NCI-H526 treated with DMSO at 0.1 percent for 48 hours (cell line): ENCODE data around the gene IL10.
"Not testable (repeated sequence)": the region's sequence is repeated elsewhere in the genome, so short reads cannot be mapped to it uniquely, and the experiment has no call there.

Experiments used
- DNase-seq: peaks from one replicate; lab custom pipeline; 2025; lab: John Stamatoyannopoulos, UW

Gene IL10

DNA sequence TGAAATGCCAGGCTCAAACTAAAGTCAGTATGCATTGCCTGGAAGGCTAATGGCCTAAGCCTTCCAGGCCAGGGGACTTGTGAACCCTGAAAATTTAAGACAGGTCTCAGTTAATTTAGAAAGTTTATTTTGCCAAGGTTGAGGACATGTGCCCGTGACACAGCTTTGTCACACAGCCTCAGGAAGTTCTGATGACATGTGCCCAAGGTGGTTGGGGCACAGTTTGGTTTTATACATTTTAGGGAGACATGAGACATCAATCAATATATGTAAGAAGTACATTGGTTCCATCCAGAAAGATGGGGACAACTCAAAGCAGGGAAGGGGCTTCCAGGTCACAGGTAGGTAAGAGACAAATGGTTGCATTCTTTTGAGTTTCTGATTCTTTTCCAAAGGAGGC is 6.5 kb downstream of the IL10 start:
- DNase-seq: not testable (repeated sequence)

DNA sequence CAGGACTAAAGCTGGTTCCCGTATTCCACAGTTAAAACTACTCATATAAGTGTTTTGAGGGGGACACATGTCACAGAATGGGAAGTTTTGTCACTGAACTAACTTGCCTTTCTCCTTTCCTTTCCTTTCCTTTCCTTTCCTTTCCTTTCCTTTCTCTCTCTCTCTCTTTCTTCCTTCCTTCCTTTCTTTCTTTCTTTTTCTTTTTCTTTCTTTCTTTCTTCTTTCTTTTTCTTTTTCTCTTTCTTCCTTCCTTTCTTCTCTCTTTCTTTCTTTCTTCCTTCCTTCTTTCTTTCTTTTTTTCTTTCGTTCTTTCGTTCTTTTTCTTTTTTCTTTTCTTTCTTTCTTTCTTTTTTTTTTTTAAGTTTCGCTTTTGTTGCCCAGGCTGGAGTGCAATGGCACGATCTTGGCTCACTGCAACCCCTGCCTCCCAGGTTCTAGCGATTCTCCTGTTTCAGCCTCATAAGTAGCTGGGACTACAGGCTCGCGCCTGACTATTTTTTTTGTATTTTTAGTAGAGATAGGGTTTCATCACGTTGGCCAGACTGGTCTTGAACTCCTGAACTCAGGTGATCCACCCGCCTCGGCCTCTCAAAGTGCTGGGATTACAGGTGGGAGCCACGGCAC is 9.4 kb downstream of the IL10 start:
- DNase-seq: not testable (repeated sequence)

DNA sequence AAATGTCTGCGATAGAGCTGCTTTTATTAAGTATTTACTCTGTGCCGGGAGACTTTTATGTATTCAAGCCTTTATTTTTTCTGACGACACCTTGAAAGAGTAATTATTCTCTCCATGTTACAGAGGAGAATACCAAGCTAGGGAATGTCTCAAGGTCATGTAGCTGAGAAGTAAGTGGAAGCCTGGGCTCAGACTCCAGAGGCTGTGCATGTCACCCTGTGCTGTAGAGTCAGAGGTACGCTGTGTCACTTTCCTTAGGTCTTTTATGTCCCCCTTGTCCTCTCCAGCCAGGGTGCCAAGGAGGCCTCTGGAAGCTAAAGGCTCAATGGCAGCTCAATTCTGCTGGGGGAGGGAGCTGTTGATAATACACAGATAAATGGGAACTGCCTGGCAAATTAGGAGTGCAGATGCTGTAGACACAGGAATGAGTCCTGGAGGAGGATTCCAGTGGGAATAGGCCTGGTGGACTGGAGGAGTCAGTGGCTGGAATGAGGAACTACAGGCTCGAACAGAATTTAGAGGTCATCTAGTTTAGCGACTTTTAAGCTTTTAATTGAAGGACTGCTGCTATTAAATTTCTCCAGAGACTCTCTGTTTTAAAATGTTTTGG is 11.0 kb downstream of the IL10 start:
- DNase-seq: no peak

DNA sequence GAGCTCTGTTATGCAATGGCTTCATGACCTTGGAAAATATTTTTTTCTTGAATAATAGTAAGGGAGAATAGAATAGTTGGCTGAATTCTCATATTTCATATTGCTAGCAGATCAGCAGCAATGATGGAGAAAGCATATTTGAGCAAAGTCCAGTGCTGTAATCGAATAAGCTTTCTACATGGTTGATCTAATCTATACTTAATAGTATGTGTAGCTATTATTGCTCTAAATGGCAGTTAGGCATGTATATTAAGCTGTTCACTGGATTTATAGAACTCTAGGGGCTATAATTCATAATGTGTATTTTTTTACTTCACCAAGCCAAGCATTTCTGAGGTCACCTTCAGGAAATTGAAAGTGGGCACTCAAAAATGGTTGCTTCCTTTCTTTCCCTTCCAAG is 11.7 kb downstream of the IL10 start:
- no peak for DNase-seq

DNA sequence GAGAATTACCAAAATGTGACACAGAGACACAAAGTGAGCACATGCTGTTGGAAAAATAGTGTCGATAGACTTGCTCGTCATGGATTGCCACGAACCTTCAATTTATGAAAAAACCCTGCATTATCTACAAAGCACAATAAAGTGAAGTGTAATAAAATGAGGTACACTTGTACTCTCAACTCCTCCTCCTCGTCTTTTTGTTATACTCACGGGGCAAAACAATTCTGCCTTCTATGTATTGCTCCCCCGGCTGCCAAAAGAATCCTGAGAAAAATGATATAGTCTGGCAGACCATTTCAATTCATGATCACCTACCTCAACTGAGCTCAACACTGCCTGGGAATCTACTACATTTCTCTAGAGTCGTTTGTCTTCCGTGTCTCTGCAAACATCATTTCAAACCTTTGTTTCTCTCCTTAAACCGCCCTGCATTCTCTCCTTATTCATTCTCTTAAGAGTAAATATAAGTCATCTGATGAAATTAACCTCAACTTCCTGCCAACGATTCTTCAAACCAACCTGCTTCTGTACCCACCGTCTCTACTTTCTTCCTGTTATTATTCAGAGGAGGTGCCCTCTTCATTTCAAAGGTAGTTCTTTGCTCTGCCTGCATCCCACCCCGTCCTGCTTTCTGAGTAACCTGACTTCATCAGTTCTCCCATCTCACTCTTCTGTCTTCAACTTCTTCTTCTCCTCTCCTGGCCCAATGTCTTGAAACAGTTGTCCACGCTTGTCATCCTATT is 14.6 kb downstream of the IL10 start:
- no peak for DNase-seq

DNA sequence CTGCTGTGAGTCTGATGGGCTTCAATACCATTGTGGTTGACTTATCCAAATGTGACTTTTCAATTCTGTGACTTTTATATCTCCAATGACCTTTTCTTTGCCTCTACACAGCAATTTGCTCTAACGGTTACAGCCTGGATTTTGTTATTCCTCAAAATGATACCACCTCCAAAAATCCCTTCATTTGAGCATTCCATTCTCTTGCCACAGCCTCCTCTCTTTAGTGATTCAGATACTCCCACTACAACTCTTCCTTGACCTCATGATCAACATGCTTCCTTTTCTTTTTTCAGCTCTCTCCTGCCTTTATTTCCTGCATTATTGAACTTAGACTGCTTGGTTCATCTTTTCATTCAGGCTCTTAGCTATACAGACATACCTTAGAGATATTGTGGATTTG is 18.3 kb downstream of the IL10 start:
- DNase-seq: no peak

DNA sequence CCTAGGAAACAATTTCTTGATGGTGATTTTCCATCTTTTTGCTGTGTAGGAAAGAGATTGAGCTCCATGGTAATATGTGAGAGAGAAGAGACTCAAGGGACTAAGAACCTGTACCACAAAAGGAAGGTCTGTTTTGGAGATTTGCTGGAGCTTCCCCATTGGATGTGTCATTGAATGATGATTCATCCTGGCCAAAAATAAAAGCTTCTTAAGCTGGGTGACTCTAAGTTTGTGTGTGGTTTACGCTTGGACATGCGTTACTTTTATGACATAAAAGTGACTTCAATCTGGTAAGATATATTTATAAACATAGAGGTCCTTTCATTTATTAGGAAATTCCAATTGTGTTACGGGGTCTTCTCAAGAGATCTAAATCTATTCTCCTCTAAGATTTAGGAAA is 19.2 kb downstream of the IL10 start:
- DNase-seq: no peak

DNA sequence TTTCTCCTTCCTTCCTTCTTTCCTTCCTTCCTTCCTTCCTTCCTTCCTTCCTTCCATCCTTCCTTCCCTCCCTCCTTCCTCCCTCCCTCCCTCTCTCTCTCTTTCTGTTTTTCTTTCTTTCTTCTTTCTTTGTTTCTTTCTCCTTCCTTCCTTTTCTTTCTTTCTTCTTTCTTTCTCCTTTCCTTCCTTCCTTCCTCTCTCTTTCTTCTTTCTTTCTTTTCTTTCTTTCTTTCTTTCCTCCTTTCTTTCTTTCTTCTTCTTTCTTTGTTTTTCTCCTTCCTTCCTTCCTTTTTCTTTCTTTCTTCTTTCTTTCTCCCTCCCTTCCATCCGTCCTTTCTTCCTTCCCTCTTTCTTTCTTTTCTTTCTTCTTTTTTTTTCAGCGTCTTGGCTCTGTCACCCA is 19.8 kb downstream of the IL10 start:
- no peak for DNase-seq

DNA sequence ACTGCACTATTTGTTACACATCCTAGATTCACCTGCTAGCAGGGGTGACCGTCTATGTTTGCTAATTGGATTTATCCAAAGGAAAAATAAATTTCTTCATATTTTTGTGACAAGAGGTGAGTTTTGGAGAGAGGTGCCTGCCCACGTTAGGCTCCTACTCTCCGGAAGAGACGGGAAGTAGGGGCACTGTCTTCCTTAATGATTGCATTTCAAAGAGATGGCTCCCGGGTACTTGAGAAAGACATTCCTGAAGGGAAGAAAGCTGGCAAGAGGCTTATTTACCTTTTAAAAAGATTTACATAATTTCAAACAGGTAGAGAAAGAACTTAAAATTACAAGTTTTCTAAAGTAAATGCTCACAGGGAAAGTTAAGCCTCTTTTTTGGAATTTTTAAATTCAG is 20.4 kb downstream of the IL10 start:
- no peak for DNase-seq

DNA sequence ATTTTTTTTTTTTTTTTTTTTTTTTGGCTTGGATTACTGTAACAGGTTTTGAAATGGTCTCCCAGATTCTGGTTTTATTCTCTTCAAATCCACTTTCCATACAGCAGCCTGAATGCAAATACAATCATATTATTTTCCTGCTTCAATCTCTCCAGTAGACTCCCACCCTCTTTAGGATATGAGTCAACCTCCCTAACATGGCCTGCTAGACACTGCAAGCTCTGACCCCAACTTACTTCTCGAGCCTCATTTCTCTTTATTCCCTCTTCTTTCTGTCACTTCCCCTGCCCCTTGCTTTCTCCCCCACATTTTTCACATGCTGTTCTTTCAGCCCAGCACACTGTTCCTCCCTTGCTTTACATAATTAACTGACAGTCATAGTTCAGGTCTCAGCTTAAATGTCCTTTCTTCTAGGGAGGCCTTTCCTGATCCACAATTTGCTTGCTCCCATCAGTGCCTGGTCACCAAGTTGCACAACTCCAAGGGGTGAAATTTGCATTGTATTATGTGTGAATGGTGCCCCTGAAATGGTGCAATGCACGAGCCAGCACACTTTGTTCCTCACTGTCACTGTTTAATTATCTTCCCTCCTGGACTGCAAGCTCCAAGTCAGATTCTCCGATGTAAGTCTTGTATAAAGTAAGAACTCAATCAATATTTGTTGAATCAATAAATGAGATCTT is 23.8 kb downstream of the IL10 start:
- peak; percentile 23 for DNase-seq

DNA sequence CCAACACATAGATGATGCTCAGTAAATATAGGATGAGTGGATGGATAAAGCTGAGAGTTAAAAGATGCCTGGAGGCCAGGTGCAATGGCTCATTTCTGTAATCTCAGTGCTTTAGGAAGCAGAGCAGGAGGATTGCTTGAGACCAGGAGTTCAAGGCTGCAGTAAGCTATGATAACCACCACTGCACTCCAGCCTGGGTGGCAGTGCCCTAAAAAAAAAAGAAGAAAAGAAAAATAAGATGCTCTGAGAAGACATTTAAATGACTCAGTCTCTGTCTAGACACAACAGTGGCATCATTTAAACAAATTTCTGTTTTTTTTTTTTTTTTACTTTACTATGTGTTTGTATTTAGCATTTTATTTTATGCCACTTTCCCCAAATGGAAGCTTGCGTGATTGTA is 27.0 kb downstream of the IL10 start:
- no peak for DNase-seq

DNA sequence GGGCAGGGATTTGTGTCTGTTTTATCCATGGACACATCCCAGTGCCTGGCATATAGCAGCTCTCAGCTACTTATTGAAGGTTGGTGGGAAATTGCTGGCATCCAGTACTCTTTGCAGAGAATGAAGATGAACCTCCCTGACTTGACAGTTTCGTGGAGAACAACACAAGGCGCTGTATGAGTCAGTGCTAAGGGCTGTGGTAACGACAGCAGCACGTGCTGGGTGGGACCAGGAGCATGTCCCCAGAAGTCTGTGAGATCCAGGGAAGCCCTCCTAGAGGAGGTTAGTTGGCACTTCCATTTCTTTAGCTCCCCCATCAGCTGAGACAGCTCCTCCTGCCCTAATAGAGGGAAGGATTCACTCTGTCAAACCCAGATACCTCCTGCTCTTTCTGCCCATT is 27.6 kb downstream of the IL10 start:
- DNase-seq: no peak

DNA sequence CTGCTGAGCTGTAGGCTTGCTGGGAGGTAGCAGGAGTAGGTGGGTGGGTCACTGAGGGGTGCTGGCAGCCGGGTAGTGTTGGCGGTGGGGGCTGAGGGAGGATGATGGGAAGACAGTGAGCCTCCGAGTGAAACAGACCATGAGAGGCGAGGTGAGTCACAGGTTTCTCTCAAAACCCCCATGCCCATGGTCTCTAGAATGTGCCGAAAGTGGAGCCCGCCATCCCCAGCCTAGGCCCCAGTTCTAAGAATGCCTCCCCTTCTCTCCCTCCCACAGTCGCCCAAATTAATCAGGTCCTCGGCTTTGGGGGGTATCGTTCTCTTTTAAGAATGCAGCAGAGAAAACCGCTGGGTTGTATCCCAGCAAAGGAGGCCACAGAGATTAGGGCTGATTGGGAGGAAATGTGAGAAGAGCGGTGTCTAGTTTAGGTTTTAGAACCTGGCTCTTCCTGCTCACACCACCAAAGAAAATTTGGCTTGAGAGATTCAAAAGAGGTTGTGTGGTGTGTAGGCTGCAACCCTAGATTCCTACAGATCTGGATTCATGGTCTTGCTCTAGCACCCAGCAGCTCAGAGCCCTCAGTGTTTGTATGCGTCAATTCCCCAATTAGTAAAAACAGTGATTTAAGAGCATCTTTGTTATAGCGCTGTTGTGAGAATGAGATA is 29.4 kb downstream of the IL10 start:
- no peak for DNase-seq

DNA sequence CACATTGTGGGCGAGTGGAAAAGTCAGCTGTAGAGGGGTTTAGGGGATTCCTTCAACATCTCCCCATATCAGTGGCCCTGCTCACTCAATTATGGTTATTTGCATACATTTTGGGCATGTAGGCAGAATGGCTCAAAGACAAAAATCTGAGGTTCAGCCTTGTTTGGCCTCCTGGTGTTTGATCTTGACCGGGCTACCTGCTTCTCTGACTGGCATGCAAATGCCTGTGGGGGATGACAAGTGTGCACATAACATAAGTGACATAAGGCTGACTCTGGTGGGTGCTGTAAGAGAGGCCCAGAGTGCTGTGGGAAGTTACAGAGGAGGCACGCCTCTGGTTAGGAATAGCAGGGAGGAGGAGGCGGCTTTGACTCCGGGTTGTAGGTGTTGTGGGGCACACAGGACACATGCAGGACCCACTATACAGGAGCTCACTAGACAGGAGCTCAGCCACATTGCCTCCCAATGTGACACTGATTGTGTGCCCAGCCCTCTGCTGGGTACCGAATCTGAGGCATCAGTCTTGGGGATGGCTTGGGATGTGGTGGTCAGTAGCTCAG is 31.1 kb downstream of the IL10 start:
- DNase-seq: no peak

DNA sequence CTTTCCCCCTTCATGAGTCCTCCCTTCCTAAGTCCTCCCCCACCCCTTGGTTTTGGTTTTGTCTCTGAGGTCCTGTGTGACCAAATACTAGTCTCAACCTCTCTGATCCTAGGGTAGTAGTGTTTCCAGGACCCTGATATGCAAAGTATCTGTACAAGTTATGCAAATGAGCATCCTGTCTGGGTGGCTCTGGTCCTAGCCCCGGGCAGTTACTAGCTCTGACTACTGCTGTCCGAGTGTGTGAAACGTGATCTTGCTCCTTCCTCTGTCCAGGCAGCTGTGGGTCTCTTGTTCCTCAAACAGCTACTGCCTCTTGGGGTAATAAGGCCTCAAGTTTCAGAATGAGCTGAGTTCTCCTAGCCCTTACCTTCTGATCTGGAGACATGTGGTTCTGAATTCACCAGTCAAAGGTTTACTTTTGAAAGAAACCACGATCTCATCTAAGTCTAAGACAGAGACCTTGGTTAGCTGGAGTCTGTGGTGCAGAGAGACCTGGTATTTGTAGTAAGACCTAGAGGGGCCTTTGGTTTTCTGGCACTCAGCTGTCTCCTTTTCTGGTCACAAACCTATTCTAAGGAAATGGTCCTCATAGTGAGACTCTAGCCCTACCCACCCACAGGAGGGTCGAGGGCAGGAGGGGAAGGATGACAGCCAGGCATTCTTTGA is 32.8 kb downstream of the IL10 start:
- peak; percentile 97 for DNase-seq

DNA sequence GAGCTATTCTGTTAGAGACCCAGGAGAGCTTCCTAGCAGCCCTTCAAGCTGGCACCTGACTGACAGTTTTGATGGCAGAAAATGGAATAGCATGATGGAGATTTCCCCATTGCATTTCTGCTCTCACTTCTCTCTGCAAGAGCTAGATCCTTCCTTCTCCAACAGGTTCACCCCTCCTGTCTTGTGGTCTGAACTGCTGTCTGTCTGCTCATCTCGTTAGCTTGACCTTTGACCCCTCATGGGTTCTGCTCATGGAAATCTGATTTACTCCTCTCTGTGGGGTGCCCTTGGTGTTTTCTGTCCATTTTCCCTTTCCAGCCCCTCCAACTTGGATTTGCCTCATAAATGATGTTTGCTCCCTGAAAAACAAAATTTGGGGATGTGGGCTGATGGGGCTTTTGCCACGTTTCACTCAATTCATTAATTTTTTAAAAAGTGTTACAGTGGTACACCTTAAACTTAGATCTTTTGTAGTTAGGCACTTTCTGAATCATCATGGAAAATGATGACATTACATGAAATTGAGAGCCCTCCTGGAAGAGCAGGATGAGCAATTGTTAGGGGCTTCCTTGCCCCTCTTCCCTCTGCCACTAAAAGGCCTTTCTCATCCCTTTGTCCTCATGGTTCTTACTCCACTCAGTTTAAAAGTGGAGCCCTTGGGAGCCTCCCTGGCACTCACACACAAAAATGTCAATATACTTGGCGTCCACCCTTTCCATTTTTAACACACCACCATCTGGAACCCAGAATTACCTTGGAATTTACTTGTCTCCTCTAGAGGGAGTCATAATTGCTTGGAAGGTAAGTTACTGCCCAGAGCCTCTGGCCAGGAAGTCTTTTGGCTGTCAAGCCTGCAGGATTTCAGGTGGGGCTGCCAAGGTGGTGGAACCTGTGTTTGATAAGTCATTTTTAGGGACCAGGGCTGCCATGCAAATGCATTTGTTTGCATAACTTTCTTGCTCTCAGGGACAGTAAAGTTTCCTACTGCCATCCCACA is 33.6 kb downstream of the IL10 start:
- peak; percentile 97 for DNase-seq

DNA sequence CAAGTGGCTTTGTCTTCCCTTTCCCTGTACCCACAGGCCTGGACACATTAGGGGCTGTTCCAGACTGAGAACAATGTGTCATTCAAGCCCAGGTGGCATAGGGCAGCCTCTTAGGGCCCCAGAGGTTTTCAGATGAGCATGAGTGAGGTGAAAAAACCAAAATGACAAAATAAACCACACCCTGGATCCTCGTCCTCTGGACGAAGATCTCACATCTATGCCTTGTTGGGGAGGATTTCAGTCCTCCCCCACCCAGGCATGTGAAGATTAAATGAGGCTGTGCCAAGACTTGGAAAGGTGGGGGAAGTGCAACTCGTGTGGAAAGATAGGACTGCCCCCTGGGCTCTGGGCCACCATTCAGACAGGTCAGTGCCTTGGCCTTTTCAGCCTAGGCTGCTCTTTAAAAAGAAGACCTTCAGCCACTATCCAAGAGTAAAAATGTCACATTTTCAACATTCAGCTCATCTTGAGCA is 34.5 kb downstream of the IL10 start:
- DNase-seq: no peak

DNA sequence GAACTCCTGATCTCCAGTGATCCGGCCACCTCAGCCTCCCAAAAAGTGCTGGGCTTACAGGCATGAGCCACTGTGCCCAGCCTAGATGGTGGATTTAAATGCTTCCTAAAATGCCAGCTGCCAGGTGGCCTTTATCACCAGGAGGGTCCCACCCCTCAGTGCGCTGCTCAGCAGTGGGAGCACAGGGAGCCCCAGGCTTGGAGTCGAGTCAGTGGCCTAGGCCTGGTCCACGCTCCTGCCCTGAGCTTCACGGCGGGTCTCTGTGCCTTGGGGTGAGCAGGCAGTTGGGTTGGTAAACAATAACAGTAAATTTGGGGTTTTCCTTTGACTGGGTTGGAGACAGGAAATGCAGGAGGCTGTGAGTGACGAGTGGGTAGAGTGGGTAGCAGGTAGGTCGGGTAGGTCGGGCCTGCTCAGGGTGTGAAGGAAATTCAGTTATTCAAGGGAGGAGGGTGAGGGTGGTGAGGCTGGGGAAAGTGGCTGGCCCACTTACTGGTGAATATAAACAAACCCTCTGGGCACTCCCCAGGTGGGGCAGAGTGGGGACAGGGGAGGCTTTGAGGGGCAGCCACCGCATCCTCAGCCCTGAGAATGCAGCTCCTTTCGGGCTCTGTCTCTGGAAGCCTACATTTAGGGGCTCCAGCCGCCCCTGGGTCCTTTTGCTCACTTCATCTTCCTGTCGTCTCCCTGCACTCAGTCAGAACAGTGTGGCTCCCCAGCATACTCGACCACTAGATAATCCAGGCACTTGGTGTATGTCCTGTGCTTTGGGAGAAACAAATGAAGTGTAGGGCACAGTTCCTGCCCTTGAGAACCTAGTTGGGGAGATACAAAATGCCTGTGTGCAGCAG is 35.2 kb downstream of the IL10 start:
- no peak for DNase-seq

DNA sequence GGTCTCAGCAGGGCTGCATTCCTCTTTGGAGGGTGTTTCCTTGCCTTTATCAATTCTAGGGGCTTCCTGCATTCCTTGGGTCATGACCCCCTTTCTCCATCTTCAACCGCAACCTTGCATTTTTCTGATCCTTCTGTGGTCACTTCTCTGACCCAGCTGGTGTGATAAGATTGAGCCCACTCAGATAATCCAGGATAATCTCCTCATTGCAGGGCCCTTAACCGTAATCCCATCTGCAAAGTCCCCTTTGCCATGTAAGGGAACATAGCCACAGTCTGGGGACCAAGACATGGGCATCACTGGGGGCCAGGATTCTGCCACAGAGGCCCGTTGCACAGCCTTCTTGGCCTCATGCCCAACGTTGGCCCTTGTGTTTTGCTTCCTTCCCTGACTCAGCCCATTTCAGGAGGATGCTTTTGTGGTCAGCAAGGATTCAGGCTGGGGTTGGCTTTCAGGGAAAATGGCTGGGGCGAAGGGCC is 36.7 kb downstream of the IL10 start:
- DNase-seq: no peak
